C4-2B (cell line): ENCODE data around the gene DMRTB1.

Experiments used
- H3K27ac ChIP-seq: fragments of 450-650 bp; 2 replicates; pipeline ENCODE4 v1.5.1; 2017
- ZFX ChIP-seq: fragments of 450-650 bp; IDR thresholded peaks from 2 replicates; pipeline ENCODE4 v1.6.1; 2017
- TF ChIP-seq, protein P1 (sequence below): fragments of 450-650 bp; conservative IDR thresholded peaks from 2 replicates; pipeline ENCODE4 v1.5.1; 2017; ENCODE audit warnings: mild to moderate bottlenecking

The DMRTB1 gene

DNA sequence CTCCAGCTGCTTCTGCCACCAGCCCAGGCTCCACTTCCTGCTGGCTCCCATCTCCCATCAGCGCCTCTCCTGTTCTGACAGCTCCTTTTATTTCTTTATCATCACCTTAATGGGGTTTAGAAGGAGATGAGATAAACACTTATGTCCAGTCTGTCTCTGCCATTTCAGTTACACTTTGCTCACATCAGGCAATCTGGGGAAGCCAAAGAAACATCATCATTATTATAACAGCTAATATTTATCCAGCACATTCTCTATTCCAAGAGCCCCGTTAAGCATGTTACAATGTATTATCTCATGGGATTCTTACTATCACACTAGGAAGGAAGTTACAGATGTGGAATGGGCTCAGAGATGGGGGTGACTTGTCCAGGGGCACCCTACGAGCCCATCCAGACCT lies 31.2 kb downstream of the DMRTB1 start:
- TF ChIP-seq ZFX: no peak
- TF ChIP-seq, protein P1, sequence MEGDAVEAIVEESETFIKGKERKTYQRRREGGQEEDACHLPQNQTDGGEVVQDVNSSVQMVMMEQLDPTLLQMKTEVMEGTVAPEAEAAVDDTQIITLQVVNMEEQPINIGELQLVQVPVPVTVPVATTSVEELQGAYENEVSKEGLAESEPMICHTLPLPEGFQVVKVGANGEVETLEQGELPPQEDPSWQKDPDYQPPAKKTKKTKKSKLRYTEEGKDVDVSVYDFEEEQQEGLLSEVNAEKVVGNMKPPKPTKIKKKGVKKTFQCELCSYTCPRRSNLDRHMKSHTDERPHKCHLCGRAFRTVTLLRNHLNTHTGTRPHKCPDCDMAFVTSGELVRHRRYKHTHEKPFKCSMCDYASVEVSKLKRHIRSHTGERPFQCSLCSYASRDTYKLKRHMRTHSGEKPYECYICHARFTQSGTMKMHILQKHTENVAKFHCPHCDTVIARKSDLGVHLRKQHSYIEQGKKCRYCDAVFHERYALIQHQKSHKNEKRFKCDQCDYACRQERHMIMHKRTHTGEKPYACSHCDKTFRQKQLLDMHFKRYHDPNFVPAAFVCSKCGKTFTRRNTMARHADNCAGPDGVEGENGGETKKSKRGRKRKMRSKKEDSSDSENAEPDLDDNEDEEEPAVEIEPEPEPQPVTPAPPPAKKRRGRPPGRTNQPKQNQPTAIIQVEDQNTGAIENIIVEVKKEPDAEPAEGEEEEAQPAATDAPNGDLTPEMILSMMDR: no peak
- no peak overlapping the region for H3K27ac ChIP-seq

DNA sequence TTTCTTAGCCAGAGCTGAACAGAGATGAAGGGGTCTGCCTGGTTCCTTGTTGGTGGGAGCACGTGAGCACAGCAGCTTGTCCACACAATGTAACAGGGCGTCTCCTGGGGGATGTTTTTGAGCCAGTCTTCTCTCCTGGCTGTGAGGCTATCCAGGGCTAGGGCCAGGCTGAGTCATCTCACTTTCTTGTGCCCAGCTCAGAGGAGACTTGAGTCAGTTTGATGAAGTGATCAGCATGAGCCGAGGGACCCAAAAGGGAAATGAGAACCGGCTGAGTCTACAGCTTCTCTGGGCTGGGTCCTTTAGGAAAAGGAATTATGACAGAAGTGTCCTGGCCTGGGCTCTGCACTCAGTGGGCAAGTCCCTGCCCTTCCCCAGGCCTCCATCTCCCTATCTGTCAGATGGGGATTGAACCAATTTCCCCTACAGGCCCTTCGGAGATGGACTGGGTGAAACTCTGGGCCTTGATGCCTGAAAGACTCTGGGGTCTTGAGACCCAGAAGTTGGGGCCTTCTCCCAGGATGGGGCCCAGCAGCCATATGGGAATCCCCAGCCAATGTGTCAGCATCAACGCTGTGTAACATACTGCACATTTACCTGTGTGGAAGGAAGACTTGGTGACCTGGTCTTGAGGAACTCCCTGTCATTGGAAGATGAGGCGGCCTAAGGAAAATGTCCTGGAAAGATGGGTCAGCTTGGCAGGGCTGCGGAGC lies 36.6 kb downstream of the DMRTB1 start:
- TF ChIP-seq ZFX: no peak
- TF ChIP-seq, protein P1: no peak
- no peak overlapping the region for H3K27ac ChIP-seq

DNA sequence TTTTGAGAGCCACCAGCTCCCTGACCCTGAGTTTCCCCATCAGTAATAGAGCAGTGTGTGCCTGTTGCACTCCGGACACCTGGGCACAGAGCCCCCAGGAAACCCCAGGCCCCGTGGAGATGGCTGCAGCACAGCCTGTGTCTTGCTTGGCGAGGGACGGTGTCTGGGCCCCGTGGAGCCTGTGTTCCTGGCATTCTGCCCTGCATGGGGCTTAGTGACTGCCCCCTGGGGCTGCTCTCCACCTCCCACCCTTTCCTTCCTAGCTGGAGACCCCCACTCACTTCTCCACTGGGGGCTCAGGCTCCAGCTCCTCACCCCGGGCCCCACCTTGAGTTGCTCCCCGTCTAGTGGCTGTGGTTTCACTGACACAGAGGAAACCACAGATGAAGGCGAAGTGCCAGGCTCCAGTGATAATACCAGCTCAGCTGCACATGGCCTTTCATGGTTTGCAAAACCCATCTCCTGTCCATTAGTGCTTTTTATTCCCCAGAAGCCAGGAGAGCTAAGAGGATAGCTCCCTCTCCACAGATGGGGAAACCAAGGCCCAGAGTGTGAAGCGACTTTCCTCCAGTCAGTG lies 39.4 kb downstream of the DMRTB1 start:
- TF ChIP-seq ZFX: no peak
- TF ChIP-seq, protein P1: no peak
- H3K27ac ChIP-seq: no peak overlapping the region

DNA sequence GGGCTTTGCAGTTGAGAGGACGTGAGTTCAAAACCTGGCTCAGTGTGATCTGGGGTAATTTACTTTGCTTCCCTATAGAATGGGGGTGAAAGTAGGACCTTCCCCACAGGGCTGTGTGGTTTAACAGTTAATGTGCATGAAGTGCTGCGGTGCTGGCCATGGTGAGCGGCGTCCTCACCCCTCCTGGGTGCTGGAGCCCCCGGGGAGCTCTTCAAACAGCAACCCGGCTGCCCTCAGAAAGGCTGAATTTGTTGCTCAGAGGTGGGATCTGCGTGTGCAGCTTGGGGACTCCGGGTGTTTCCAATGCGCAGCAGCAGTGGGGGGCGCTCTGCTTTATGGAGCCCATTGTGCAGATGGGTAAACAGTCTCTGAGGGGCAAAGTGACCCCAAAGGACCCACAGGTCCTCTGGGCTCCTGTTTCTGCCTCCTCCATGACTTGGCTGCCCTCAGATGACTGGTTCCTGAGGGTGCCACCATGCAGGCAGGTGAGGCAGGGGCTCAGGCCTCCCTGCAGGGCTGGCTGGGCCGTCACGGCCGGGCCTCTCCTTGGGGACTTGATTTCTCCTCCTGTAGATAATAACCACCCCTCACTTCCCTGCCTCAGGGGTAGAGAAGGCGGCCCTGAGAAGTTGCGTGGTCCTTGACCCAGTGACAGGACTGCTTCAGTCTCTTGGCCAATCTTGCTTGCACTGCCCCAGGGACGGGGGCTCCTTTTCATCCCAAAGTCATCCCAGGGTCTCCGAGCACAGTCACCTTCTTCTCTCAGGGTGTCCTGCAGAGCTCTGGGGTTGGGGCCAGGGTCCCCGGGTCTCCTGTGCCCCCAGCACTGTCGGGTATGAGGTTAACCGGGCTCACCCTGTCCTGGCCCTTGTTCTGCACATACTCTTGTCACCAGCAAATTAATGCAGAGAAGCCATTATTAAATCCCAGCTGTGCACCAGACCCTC lies 40.3 kb downstream of the DMRTB1 start:
- TF ChIP-seq ZFX: no peak
- TF ChIP-seq, protein P1: no peak
- H3K27ac ChIP-seq: no peak overlapping the region

DNA sequence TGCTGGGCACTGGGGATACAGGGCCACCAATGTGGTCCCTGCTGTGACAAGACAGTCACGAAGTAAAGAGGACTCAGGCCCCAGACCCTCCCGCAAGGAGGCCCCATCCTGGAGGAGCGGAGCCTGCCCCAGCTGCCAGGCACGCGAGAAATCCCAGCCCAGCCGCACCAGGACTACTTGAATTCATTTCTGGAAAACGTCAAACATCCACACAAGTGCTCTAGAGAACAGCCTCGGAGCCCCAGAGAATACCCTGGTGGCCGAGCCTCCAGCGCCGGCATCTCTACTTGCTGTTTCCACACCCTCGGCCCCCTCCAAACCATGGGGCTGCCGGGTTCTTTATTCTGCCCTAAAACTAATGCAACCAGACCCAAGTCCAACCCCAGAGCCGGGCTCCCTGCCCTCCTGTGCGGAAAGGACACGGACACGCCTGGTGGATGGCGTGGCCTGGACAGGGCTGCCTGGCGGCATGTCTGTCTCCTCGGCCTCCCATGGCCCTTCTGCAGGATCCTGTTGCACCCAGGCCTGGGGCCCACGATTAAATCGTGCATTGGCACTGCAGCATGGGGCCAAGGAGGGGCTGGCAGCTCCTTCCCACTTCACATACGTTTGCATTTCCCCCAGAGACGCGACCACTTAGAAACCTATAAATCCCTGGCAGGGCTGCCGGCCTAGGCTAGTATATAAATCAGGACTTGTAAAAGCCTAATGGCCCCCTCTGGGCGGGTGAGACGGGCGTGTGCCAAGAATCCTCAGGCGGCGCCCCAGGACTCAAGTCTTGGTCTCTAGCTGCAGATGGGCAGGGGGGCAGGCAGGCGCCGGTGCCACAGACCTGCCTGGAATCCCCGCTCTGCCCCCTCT lies 41.2 kb downstream of the DMRTB1 start:
- H3K27ac ChIP-seq: no peak overlapping the region

More for the DNA sequence above, 41.2 kb downstream of the DMRTB1 start:
- TF ChIP-seq, protein P1: no peak
- TF ChIP-seq ZFX: no peak
